ENCODE results near the gene FBXO31.

DNA sequence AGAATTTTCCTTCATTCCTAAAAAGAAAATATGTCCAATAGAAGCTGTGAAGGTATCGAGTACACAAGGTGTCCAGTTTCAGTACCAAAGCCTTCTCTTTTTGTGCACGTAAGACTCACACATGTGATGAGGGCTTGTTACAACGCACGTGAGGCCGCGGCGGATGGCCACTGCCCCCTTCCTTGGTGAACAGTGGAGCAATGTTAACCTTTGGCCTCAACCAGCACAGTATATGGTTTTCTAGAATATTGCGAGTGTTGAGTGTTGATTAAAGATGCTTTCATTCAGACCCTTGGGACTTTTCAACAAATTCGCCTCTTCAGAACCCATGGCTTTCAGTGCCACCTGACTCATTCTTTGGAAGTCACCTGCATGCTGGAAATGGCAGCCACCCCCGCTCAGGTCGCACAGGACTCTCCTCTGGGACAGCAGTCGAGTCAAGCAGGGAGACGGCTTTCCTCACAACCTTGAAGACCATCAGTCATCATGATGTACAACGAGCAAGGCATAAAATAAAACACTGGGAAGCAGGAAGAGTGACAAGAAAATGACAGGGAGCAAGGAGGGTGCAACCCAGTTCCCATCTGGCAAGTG, 23.0 kb upstream of the FBXO31 start:
- TF ChIP-seq EZH2 (IDR thresholded peaks at IDR 0.05; ENCODE audit: borderline replicate concordance, low read length) = no peak
- TF ChIP-seq, protein P1, sequence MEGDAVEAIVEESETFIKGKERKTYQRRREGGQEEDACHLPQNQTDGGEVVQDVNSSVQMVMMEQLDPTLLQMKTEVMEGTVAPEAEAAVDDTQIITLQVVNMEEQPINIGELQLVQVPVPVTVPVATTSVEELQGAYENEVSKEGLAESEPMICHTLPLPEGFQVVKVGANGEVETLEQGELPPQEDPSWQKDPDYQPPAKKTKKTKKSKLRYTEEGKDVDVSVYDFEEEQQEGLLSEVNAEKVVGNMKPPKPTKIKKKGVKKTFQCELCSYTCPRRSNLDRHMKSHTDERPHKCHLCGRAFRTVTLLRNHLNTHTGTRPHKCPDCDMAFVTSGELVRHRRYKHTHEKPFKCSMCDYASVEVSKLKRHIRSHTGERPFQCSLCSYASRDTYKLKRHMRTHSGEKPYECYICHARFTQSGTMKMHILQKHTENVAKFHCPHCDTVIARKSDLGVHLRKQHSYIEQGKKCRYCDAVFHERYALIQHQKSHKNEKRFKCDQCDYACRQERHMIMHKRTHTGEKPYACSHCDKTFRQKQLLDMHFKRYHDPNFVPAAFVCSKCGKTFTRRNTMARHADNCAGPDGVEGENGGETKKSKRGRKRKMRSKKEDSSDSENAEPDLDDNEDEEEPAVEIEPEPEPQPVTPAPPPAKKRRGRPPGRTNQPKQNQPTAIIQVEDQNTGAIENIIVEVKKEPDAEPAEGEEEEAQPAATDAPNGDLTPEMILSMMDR (IDR thresholded peaks at IDR 0.05; ENCODE audit: low read length) = no peak
